A673 (cell line): ENCODE measurements around the gene RASGRF1. TPM values are rescaled to one million over a fixed set of nuclear protein-coding genes. Genes with fewer than 3 reads are reported as not detected.

ENCODE experiments used
- BruUV-seq: library from RNA; stranded (reverse); fragments of 400-500 nt; replicated peaks from 2 replicates; lab custom pipeline; 2021; lab: Mats Ljungman, UMichigan
- CTCF ChIA-PET: fragments of 300-600 bp; sonication (Branson Sonifier 250); formaldehyde crosslinking; loops from one replicate; lab custom pipeline; 2022; ENCODE audit warnings: antibody characterized with exemption; lab: Charles Lee
- POLR2A ChIA-PET: fragments of 300-600 bp; sonication (Branson Sonifier 250); formaldehyde crosslinking; loops from one replicate; lab custom pipeline; 2022; ENCODE audit warnings: antibody characterized with exemption; ENCODE audit not compliant: low non-redundant PET; lab: Charles Lee
- DNase-seq: peaks from one replicate; pipeline ENCODE4 v3.0.0-alpha.2; 2015; ENCODE audit warnings: low spot score
- H3K27ac ChIP-seq: fragments of 200-600 bp; sonication (generic); 2 replicates; pipeline ENCODE4 v1.5.1; 2016; ENCODE audit warnings: mixed run types, low read depth, mild to moderate bottlenecking, mixed read lengths, antibody characterized with exemption, low read length; ENCODE audit not compliant: poor library complexity, severe bottlenecking
- H3K27me3 ChIP-seq: fragments of 200-600 bp; sonication (generic); replicated peaks from 2 replicates; pipeline ENCODE4 v1.6.1; 2017; ENCODE audit warnings: mixed run types, low read depth, mild to moderate bottlenecking, mixed read lengths, antibody characterized with exemption, low read length; ENCODE audit not compliant: insufficient read depth, poor library complexity
- H3K36me3 ChIP-seq: fragments of 200-600 bp; sonication (generic); 2 replicates; pipeline ENCODE4 v1.6.1; 2016; ENCODE audit warnings: mixed run types, mild to moderate bottlenecking, mixed read lengths, antibody characterized with exemption, low read length; ENCODE audit not compliant: insufficient read depth, poor library complexity, severe bottlenecking
- H3K4me1 ChIP-seq: fragments of 200-600 bp; sonication (generic); 2 replicates; pipeline ENCODE4 v1.6.1; 2017; ENCODE audit warnings: mixed run types, mild to moderate bottlenecking, mixed read lengths, antibody characterized with exemption, low read length; ENCODE audit not compliant: insufficient read depth, poor library complexity, severe bottlenecking
- H3K4me3 ChIP-seq: fragments of 200-600 bp; sonication (generic); 2 replicates; pipeline ENCODE4 v1.5.1; 2016; ENCODE audit warnings: low read depth, mixed run types, mild to moderate bottlenecking, mixed read lengths, low read length; ENCODE audit not compliant: poor library complexity, severe bottlenecking
- H3K9me3 ChIP-seq: fragments of 200-600 bp; sonication (generic); 2 replicates; pipeline ENCODE4 v1.6.1; 2016; ENCODE audit warnings: mixed run types, low read depth, mild to moderate bottlenecking, mixed read lengths, antibody characterized with exemption, low read length; ENCODE audit not compliant: poor library complexity, severe bottlenecking
- CTCF ChIP-seq: fragments of 300-800, 200-600 bp; sonication (generic); conservative IDR thresholded peaks from 2 replicates; pipeline ENCODE4 v1.5.1; 2017; ENCODE audit warnings: low read depth, mild to moderate bottlenecking, antibody characterized with exemption, low read length, moderate library complexity, mixed read lengths
- EZH2 ChIP-seq: fragments of 200-600 bp; sonication (generic); IDR thresholded peaks from 2 replicates; pipeline ENCODE4 v1.6.1; 2017; ENCODE audit warnings: borderline replicate concordance, low read depth, mild to moderate bottlenecking, mixed read lengths, antibody characterized with exemption, low read length; ENCODE audit not compliant: poor library complexity, severe bottlenecking
- intact Hi-C: fragments of 100-400 bp; cut with micrococcal nuclease; formaldehyde crosslinking; loops from one replicate; pipeline ENCODE4 v1.10.0; 2022; ENCODE audit not compliant: unreplicated experiment
- total RNA-seq: library from RNA; stranded (reverse); gene quantifications from 2 replicates; pipeline ENCODE4 v1.2.3, GENCODE V29; 2021

RASGRF1 gene
- total RNA-seq, 1 experiment from 2014 or later: 0.73 TPM

DNA sequence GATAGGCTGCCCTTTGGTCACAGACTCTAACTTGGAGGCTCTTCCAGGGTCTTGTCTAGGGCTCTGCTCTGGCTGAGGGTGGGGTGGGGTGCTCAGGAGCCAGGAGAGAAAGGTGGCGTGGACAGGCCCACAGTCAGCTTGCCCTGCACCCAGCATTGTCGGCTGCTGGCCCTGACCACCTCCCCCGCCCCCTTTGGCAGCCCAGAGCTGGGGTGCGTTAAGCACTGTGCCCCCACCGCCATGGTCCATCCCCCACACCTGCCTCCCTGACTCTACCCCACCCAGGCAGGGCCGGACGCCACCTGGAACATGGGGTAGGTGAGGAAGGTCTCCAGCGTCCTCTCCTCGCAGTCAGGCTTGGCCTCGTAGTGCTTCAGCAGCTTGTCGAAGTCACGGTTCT lies 58.8 kb downstream of the RASGRF1 start:
- BruUV-seq: no TSS peak
- CTCF ChIA-PET: no interaction called here

GRCh38 chr15:79031201-79031600 lies 59.4 kb downstream of the RASGRF1 start:
- H3K4me1 ChIP-seq: no peaks in the 10 kb centered on the region
- no peak overlapping the region for H3K27ac ChIP-seq
- no TSS peak for BruUV-seq
- ChIA-PET POLR2A (no interaction called here), CTCF (interaction anchor here (0.6 to 3.9 kb wide), 2 partner anchors 60 to 153 kb away, joined by 5 to 50 read pairs; no protein-coding TSS in a partner anchor)
- H3K36me3 ChIP-seq: no peaks in the 10 kb centered on the region
- intact Hi-C loops: no loop called here
- no peak for DNase-seq
- no peaks in the 10 kb centered on the region for H3K27me3 ChIP-seq
- no peak overlapping the region for H3K4me3 ChIP-seq
- no peaks in the 10 kb centered on the region for H3K9me3 ChIP-seq
- no peak for TF ChIP-seq EZH2
- no peak for TF ChIP-seq CTCF

More for the DNA sequence above, 58.8 kb downstream of the RASGRF1 start:
- Histone ChIP-seq H3K36me3 (no peaks in the 10 kb centered on the region), H3K27me3 (no peaks in the 10 kb centered on the region), H3K9me3 (no peaks in the 10 kb centered on the region), H3K4me1 (no peaks in the 10 kb centered on the region), H3K4me3 (no peak overlapping the region), H3K27ac (no peak overlapping the region)
- TF ChIP-seq EZH2 (no peak), CTCF (no peak)
- DNase-seq: no peak
- intact Hi-C loops: no loop called here
- POLR2A ChIA-PET: no interaction called here

DNA sequence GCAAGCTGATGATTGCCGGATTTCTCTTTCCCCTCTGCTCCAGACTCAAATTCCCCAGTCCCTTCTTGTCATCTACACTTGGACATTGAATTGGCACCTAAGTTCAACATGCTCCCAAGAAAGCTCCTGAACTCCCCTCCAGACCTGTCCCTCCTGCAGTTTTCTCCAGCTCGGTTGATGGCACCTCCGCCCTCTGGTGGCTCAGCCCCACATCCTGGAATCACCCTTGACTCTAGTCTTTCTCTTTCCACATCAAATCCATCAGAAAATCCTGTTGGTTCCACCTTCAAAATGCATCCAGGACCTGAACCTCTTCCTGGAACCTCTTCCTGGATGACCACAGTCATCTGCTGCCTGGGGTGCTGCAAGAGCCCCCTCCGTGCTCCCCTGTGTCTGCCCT lies 60.1 kb downstream of the RASGRF1 start:
- ChIA-PET CTCF (interaction anchor here (3.9 kb wide), 1 partner anchor 154 kb away, joined by 50 read pairs; no protein-coding TSS in a partner anchor), POLR2A (no interaction called here)
- intact Hi-C loops: no loop called here
- no peak for DNase-seq
- no TSS peak for BruUV-seq
- Histone ChIP-seq H3K27ac (no peak overlapping the region), H3K4me3 (no peak overlapping the region), H3K9me3 (no peaks in the 10 kb centered on the region), H3K4me1 (no peaks in the 10 kb centered on the region), H3K36me3 (no peaks in the 10 kb centered on the region), H3K27me3 (no peaks in the 10 kb centered on the region)
- TF ChIP-seq CTCF (0 out of 2 replicates have a peak, but pooled peaks have one; percentile 10), EZH2 (no peak)
